HepG2 (cell line): Measurements from ENCODE around the gene PMEL. TPM values are rescaled to one million over a fixed set of nuclear protein-coding genes. Genes with fewer than 3 reads are reported as not detected.
A peak's percentile ranks its signal among the peaks of the same experiment; 100 is the strongest.

Source experiments
- ASH2L ChIP-seq: fragments of 300-600, 200-600 bp; sonication (generic); IDR thresholded peaks from 2 replicates; pipeline ENCODE4 v1.7.0; 2017; ENCODE audit warnings: low read depth, mild to moderate bottlenecking, moderate library complexity, mixed read lengths, low read length; ENCODE audit not compliant: insufficient read length
- ATF7-NPFF ChIP-seq: sonication (generic); formaldehyde crosslinking; IDR thresholded peaks from 2 replicates; pipeline ENCODE4 v1.8.1; 2023; ENCODE audit warnings: mild to moderate bottlenecking, low read depth, missing genetic modification reagents, moderate library complexity
- CREM ChIP-seq, 2 experiments: sonication (generic) in 1 of 2; formaldehyde crosslinking in 1 of 2; IDR thresholded peaks; 2 replicates each; pipeline versions ENCODE4 v1.4.0 to v1.6.1; 2016 to 2020; ENCODE audit warnings: antibody characterized with exemption in 1 of 2, mild to moderate bottlenecking in 1 of 2, missing genetic modification reagents in 1 of 2
- DDIT3 ChIP-seq: sonication (generic); formaldehyde crosslinking; IDR thresholded peaks from 2 replicates; pipeline ENCODE4 v1.4.0; 2020; ENCODE audit warnings: mild to moderate bottlenecking, missing genetic modification reagents
- DMAP1 ChIP-seq: IDR thresholded peaks from 2 replicates; pipeline ENCODE4 v1.6.1; 2016
- DRAP1 ChIP-seq: IDR thresholded peaks from 2 replicates; pipeline ENCODE4 v1.6.1; 2016; ENCODE audit warnings: missing genetic modification reagents, missing compliant biosample characterization
- EP300 ChIP-seq, 3 experiments: sonication (generic) in 1 of 3; formaldehyde crosslinking in 1 of 3; IDR thresholded peaks; 2 replicates each; pipeline versions ENCODE4 v1.5.1 to v1.6.1; 2011 to 2020; ENCODE audit warnings: low read depth in 2 of 3, low read length in 2 of 3, borderline replicate concordance in 1 of 3, improper control_type of control experiment in 1 of 3, mild to moderate bottlenecking in 1 of 3, missing genetic modification reagents in 1 of 3, moderate library complexity in 1 of 3
- ETV5 ChIP-seq: IDR thresholded peaks from 2 replicates; pipeline ENCODE4 v1.6.1; 2018; ENCODE audit warnings: missing biosample characterization, missing genetic modification reagents, inconsistent platforms, borderline replicate concordance
- GLI4 ChIP-seq: sonication (generic); formaldehyde crosslinking; IDR thresholded peaks from 2 replicates; pipeline ENCODE4 v1.5.1; 2020; ENCODE audit warnings: missing genetic modification reagents, mild to moderate bottlenecking, moderate library complexity, borderline replicate concordance
- HOXA9 ChIP-seq: sonication (generic); formaldehyde crosslinking; IDR thresholded peaks from 2 replicates; pipeline ENCODE4 v1.8.1; 2022; ENCODE audit warnings: missing genetic modification reagents, mild to moderate bottlenecking, moderate library complexity, borderline replicate concordance
- HOXD1 ChIP-seq: sonication (generic); formaldehyde crosslinking; IDR thresholded peaks from 2 replicates; pipeline ENCODE4 v1.5.0; 2020; ENCODE audit warnings: missing genetic modification reagents
- KLF11 ChIP-seq: IDR thresholded peaks from 2 replicates; pipeline ENCODE4 v1.6.1; 2016; ENCODE audit warnings: missing compliant biosample characterization
- MED1 ChIP-seq: sonication (generic); formaldehyde crosslinking; IDR thresholded peaks from 2 replicates; pipeline ENCODE4 v1.4.0; 2020; ENCODE audit warnings: missing genetic modification reagents
- NR2C2 ChIP-seq: sonication (generic); formaldehyde crosslinking; IDR thresholded peaks from 2 replicates; pipeline ENCODE4 v1.4.0; 2020; ENCODE audit warnings: missing genetic modification reagents, mild to moderate bottlenecking, moderate library complexity, borderline replicate concordance
- PHF5A ChIP-seq: IDR thresholded peaks from one replicate; pipeline ENCODE4 v1.6.1; 2018; ENCODE audit warnings: low read depth, missing genetic modification reagents; ENCODE audit not compliant: unreplicated experiment
- RCOR2 ChIP-seq: IDR thresholded peaks from 2 replicates; pipeline ENCODE4 v1.6.1; 2016; ENCODE audit warnings: missing biosample characterization, missing genetic modification reagents
- RXRB ChIP-seq: IDR thresholded peaks from 2 replicates; pipeline ENCODE4 v1.6.1; 2016; ENCODE audit warnings: borderline replicate concordance, missing genetic modification reagents, missing compliant biosample characterization
- SOX6 ChIP-seq, 2 experiments: fragments of 450-650 bp in 1 of 2; sonication (generic) in 1 of 2; formaldehyde crosslinking in 1 of 2; IDR thresholded peaks; 2 replicates each; pipeline versions ENCODE4 v1.4.0 to v1.6.1; 2017 to 2020; ENCODE audit warnings: antibody characterized with exemption in 1 of 2, mild to moderate bottlenecking in 1 of 2, missing genetic modification reagents in 1 of 2
- TAF1 ChIP-seq: sonication (generic); formaldehyde crosslinking; IDR thresholded peaks from 2 replicates; pipeline ENCODE4 v1.4.0; 2020; ENCODE audit warnings: missing genetic modification reagents
- ZGPAT ChIP-seq: IDR thresholded peaks from 2 replicates; pipeline ENCODE4 v1.6.1; 2016; ENCODE audit warnings: mild to moderate bottlenecking
- ZNF354B ChIP-seq: sonication (generic); formaldehyde crosslinking; IDR thresholded peaks from 2 replicates; pipeline ENCODE4 v1.8.0; 2022; ENCODE audit warnings: mild to moderate bottlenecking, missing genetic modification reagents
- ZNF740 ChIP-seq: sonication (generic); formaldehyde crosslinking; IDR thresholded peaks from 2 replicates; pipeline ENCODE4 v1.4.0; 2020; ENCODE audit warnings: missing genetic modification reagents
- ZNF878 ChIP-seq: sonication (generic); formaldehyde crosslinking; IDR thresholded peaks from 2 replicates; pipeline ENCODE4 v1.8.1; 2023; ENCODE audit warnings: mild to moderate bottlenecking, missing genetic modification reagents, moderate library complexity
- ZSCAN5A ChIP-seq: sonication (generic); formaldehyde crosslinking; IDR thresholded peaks from 2 replicates; pipeline ENCODE4 v1.8.0; 2022; ENCODE audit warnings: mild to moderate bottlenecking, missing genetic modification reagents, borderline replicate concordance
- polyA plus RNA-seq, 8 experiments: library from polyadenylated mRNA; depleted of rRNA in 3 of 8; stranded (reverse) in 7 of 8; unstranded in 1 of 8; fragments of >200 nt; fragmentation: Illumina TruSeq in 4 of 8; extraction: Trizol in 4 of 8; gene quantifications; 2 replicates each; pipeline versions ENCODE4 v1.2.1 to v1.2.3, GENCODE V29; 2011 to 2016; ENCODE audit warnings: low read depth in 4 of 8, missing spikeins in 1 of 8, mixed read lengths in 1 of 8; ENCODE audit not compliant: insufficient read depth in 1 of 8
- total RNA-seq, 5 experiments: library from RNA; depleted of rRNA; stranded (reverse); fragments of >200 nt; fragmentation: Illumina TruSeq; extraction: Trizol; gene quantifications; 2 replicates each; pipeline ENCODE4 v1.2.3, GENCODE V29; 2016; ENCODE audit warnings: low read depth in 1 of 5

PMEL gene
- total and polyA plus RNA-seq, 2 of the 13 experiments (the other 11 are each of a cell fraction or from before 2014, with no cell fraction given): 0.49 to 3.3 TPM

GRCh38 chr12:55973599-55974307, 7.9 kb upstream of the PMEL start, which contains the start of gene RAB5B (continued):
- TF ChIP-seq SOX6 (IDR thresholded peaks at IDR 0.05): no peak
- TF ChIP-seq SOX6 (CRISPR knock-in tag; IDR thresholded peaks at IDR 0.05): peak; percentile 62
- TF ChIP-seq ZNF740 (CRISPR knock-in tag): no peak
- TF ChIP-seq ETV5: peak; percentile 48; the same call in 1 of the 2 replicates
- TF ChIP-seq ATF7-NPFF (CRISPR knock-in tag): no peak
- TF ChIP-seq ZGPAT (CRISPR knock-in tag): peak; percentile 75
- peak; percentile 48; the same call in 1 of the 2 replicates for TF ChIP-seq MED1 (CRISPR knock-in tag)
- peak; percentile 85; the same call in 1 of the 2 replicates for TF ChIP-seq GLI4
- peak; percentile 93 for TF ChIP-seq TAF1
- TF ChIP-seq RXRB: peak; percentile 29; the same call in 1 of the 2 replicates
- no peak for TF ChIP-seq RCOR2 (CRISPR knock-in tag)
- peak; percentile 72 for TF ChIP-seq ASH2L
- TF ChIP-seq EP300 (IDR thresholded peaks at IDR 0.05; ENCODE audit: low read depth in 2 of 2, low read length in 2 of 2): no peak
- no peak for TF ChIP-seq EP300 (CRISPR knock-in tag; IDR thresholded peaks at IDR 0.05; ENCODE audit: borderline replicate concordance)
- TF ChIP-seq HOXA9 (CRISPR knock-in tag): no peak
- peak; percentile 93 for TF ChIP-seq DRAP1 (CRISPR knock-in tag)
- peak; percentile 95 for TF ChIP-seq CREM (IDR thresholded peaks at IDR 0.05)
- no peak for TF ChIP-seq CREM (CRISPR knock-in tag; IDR thresholded peaks at IDR 0.05)
- peak; percentile 88 for TF ChIP-seq NR2C2 (CRISPR knock-in tag)
- TF ChIP-seq ZNF354B: no peak
- TF ChIP-seq PHF5A (CRISPR knock-in tag): peak; percentile 25
- TF ChIP-seq ZNF878 (CRISPR knock-in tag): 0 out of 2 replicates have a peak, but pooled peaks have one; percentile 79
- no peak for TF ChIP-seq DDIT3 (CRISPR knock-in tag)
- peak; percentile 62; the same call in 1 of the 2 replicates for TF ChIP-seq HOXD1 (CRISPR knock-in tag)
- TF ChIP-seq KLF11: peak; percentile 83
- peak; percentile 63 for TF ChIP-seq DMAP1 (CRISPR knock-in tag)
- no peak for TF ChIP-seq ZSCAN5A (CRISPR knock-in tag)
